GM12872 (cell line): ENCODE measurements around the gene VGF.

Source experiments
- CTCF ChIP-seq: IDR thresholded peaks from 3 replicates; pipeline ENCODE4 v1.5.1; 2011; ENCODE audit warnings: low read depth, mild to moderate bottlenecking, low read length, moderate library complexity; ENCODE audit not compliant: insufficient read depth

Gene VGF

GRCh38 chr7:101205901-101206664 lies 40.7 kb upstream of the VGF start:
- no peak for TF ChIP-seq CTCF

GRCh38 chr7:101202603-101202918 lies 37.2 kb upstream of the VGF start:
- TF ChIP-seq CTCF: no peak

- TF ChIP-seq CTCF: no peak
Observed at GRCh38 chr7:101201695-101202602, 36.6 kb upstream of the VGF start.

- no peak for TF ChIP-seq CTCF
Observed at GRCh38 chr7:101200862-101201599, 35.7 kb upstream of the VGF start, which contains the start of gene MOGAT3. MOGAT3 (minus strand) TSS chr7:101201036; CDS start chr7:101200854, 182 bp downstream.

- no peak for TF ChIP-seq CTCF
Observed at GRCh38 chr7:101200504-101200861, 35.1 kb upstream of the VGF start.

GRCh38 chr7:101198476-101198875 lies 33.1 kb upstream of the VGF start:
- no peak for TF ChIP-seq CTCF

GRCh38 chr7:101197991-101198390 lies 32.6 kb upstream of the VGF start:
- no peak for TF ChIP-seq CTCF
